Activated CD4-positive, alpha-beta memory T cell treated with anti-CD3 and anti-CD28 coated beads for 36 hours (primary cell): ENCODE data around the gene FAM174B. TPM values are rescaled to one million over a fixed set of nuclear protein-coding genes. Genes with fewer than 3 reads are reported as not detected.
A peak's percentile ranks its signal among the peaks of the same experiment; 100 is the strongest.

Experiments
- CTCF ChIA-PET: fragments of 350-600 bp; sonication (Branson Sonifier 250); formaldehyde crosslinking; loops from one replicate; lab custom pipeline; 2021; ENCODE audit warnings: antibody characterized with exemption, inconsistent platforms; lab: Charles Lee
- POLR2A ChIA-PET: fragments of 350-600 bp; sonication (Branson Sonifier 250); formaldehyde crosslinking; loops from one replicate; lab custom pipeline; 2021; ENCODE audit warnings: antibody characterized with exemption; lab: Charles Lee
- DNase-seq: peaks from one replicate; pipeline ENCODE4 v3.0.0-alpha.2; 2020
- H3K27ac Mint-ChIP-seq: one replicate; pipeline ENCODE4 v1.8.0; 2021; ENCODE audit warnings: mixed read lengths
- H3K27me3 Mint-ChIP-seq: one replicate; pipeline ENCODE4 v1.8.0; 2021; ENCODE audit warnings: mixed read lengths
- H3K36me3 Mint-ChIP-seq: one replicate; pipeline ENCODE4 v1.8.0; 2021; ENCODE audit warnings: mixed read lengths
- H3K4me1 Mint-ChIP-seq: one replicate; pipeline ENCODE4 v1.8.0; 2021; ENCODE audit warnings: low read depth, mixed read lengths
- H3K4me3 Mint-ChIP-seq: one replicate; pipeline ENCODE4 v1.8.0; 2021; ENCODE audit warnings: mild to moderate bottlenecking, mixed read lengths
- H3K9me3 Mint-ChIP-seq: one replicate; pipeline ENCODE4 v1.8.0; 2021; ENCODE audit warnings: mixed read lengths
- intact Hi-C: fragments of 100-400 bp; cut with micrococcal nuclease; formaldehyde crosslinking; loops from one replicate; pipeline ENCODE4 v1.15.1; 2023
- total RNA-seq, 2 experiments: library from RNA; stranded (reverse); gene quantifications; one replicate each; pipeline ENCODE4 v1.2.3, GENCODE V29; 2021

Gene FAM174B
- total RNA-seq, 2 experiments from 2014 or later: 5.0 to 7.7 TPM

DNA sequence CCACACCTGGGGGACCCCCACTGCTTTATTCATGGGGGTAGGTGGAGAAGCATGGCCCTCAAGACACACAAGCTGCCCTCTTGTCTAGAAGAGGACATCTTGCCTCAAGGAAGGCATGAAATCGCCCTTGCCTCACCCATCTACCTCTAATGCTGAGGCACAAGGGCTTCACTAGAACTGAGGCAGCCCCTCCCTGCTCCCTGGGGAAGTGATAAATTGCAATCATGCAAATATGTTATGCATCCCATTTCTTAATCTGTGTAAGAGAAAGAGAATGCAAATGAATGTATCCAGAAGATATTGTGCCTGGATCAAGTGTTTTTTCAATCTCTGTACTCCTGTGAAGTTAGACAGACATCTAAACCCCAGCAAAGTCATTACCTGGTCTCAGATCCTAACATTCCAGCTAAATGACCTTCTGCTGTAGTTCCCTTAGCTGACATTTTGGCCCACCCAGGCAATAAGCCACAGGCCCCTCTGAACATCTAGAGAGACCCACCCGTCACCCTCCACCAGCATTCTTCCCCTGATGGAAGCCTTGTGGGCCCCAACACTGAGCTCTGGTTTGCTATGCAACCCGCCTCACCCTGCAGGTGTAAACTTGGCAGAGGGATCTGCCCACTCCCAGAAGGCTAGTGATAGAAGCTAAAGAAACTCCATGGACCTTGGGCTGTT, 53.8 kb downstream of the FAM174B start:
- Mint-ChIP-seq H3K27me3 (peaks cover 9% of the 10 kb centered on the region), H3K9me3 (no peaks in the 10 kb centered on the region), H3K36me3 (no peaks in the 10 kb centered on the region), H3K4me1 (peaks cover 8% of the 10 kb centered on the region), H3K27ac (no peak overlapping the region), H3K4me3 (no peak overlapping the region)
- no peak for DNase-seq
- CTCF ChIA-PET: no interaction called here
- POLR2A ChIA-PET: no interaction called here
- intact Hi-C loops: no loop called here

DNA sequence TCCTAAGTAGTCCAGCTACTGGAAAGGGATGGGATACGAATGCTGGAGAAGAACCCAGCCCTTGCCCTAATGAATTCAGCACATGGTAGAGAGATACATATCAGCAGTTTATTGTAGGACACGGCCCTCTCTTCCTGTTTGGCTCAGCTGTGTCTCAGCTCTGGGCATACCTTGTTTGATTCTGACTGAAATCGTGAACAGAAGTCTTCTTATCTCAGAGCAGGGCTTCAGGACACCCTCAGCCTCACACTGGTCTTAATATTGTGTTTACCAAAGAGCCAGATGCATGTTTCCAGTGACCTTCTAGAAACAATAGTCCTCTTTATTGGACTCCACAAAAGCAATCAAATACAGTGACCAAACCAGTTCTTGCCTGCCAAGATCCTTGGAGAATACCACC, 54.7 kb downstream of the FAM174B start:
- H3K4me1 Mint-ChIP-seq: peaks cover 8% of the 10 kb centered on the region
- ChIA-PET CTCF (interaction anchor here (0.5 kb wide), 1 partner anchor 62 kb away, joined by 3 read pairs; no protein-coding TSS in a partner anchor), POLR2A (no interaction called here)
- DNase-seq: no peak
- H3K27ac Mint-ChIP-seq: no peak overlapping the region
- no peak overlapping the region for H3K4me3 Mint-ChIP-seq
- peaks cover 15% of the 10 kb centered on the region for H3K27me3 Mint-ChIP-seq
- H3K9me3 Mint-ChIP-seq: no peaks in the 10 kb centered on the region
- intact Hi-C loops: no loop called here
- no peaks in the 10 kb centered on the region for H3K36me3 Mint-ChIP-seq

DNA sequence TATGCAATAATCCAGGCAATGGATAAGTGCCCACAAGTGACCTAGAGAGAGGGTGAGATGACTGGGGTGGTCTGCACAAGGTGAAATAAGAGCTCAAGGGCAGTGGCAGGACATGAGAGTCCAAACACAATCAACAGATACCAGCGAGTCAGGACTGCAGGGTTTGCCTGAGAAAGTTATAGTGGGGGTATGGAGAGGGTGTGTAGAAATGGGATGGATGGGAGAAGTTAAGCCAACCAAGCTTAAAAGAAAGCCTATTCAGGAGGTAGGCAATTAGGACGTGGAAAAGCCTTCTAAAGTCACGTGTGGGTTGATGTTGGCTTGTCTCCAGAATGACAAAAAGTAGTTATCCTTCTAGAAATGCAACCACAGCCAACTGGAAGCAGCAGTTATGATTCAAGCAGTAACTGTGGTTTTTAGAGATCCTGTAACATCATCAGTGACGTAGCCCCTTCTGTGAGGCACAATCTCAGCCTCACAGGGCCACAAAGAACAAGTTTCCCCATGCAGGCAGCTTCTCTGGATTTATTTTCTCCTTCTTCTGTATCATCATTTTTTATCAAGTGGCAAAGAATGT, 56.1 kb downstream of the FAM174B start:
- Mint-ChIP-seq H3K4me1 (peaks cover 8% of the 10 kb centered on the region), H3K36me3 (no peaks in the 10 kb centered on the region), H3K4me3 (no peak overlapping the region), H3K27ac (no peak overlapping the region), H3K27me3 (peaks cover 22% of the 10 kb centered on the region), H3K9me3 (no peaks in the 10 kb centered on the region)
- intact Hi-C loops: loop anchor here (1.0 kb wide), 1 partner anchor 26 kb away; no protein-coding TSS in a partner anchor
- peak; percentile 18 for DNase-seq
- ChIA-PET POLR2A (no interaction called here), CTCF (interaction anchor here (1.1 kb wide), 1 partner anchor 13 kb away, joined by 4 read pairs; no protein-coding TSS in a partner anchor)

DNA sequence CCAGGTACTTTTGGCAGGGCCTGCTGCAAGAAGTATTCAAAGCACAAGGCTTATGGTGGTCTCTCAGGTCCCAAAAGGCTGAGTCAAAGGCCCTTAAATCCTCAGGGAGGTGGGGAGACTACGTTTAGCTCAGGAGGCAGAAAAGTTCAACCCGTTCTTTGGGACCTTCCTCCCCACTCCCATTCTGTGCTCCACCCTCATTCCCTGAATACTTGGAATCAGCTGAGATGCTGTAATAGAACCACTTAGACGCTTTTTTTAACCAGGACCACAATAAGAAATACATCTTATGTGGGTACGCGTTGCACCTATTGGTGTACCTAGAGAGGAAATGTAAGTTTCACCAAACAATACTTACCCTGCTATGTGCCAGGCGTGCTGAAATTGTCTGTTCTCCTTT, 58.0 kb downstream of the FAM174B start:
- H3K9me3 Mint-ChIP-seq: no peaks in the 10 kb centered on the region
- H3K4me1 Mint-ChIP-seq: peaks cover 8% of the 10 kb centered on the region
- H3K27me3 Mint-ChIP-seq: peaks cover 32% of the 10 kb centered on the region
- no peaks in the 10 kb centered on the region for H3K36me3 Mint-ChIP-seq
- POLR2A ChIA-PET: no interaction called here
- CTCF ChIA-PET: no interaction called here
- no peak for DNase-seq
- H3K4me3 Mint-ChIP-seq: no peak overlapping the region
- intact Hi-C loops: no loop called here
- H3K27ac Mint-ChIP-seq: no peak overlapping the region

DNA sequence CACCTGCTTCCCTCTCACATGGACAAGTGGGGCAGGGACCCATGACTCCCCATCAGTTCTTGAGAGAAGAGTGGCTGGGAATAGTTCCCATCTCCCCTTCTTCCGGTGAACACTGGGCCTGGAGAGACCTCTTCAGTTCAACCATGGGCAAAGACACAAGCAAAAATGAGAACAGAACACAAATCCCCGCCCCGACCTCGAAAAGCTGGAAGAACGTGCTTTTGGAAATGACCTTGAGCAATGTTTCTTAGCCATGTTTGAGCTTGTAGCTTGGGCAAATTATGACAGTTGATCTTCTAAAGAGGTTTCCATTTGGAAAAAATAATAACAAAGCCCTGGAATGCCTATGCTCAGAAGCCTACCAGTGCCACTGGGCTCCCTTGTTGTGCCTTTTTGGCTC, 59.0 kb downstream of the FAM174B start:
- intact Hi-C loops: no loop called here
- H3K36me3 Mint-ChIP-seq: no peaks in the 10 kb centered on the region

DNA sequence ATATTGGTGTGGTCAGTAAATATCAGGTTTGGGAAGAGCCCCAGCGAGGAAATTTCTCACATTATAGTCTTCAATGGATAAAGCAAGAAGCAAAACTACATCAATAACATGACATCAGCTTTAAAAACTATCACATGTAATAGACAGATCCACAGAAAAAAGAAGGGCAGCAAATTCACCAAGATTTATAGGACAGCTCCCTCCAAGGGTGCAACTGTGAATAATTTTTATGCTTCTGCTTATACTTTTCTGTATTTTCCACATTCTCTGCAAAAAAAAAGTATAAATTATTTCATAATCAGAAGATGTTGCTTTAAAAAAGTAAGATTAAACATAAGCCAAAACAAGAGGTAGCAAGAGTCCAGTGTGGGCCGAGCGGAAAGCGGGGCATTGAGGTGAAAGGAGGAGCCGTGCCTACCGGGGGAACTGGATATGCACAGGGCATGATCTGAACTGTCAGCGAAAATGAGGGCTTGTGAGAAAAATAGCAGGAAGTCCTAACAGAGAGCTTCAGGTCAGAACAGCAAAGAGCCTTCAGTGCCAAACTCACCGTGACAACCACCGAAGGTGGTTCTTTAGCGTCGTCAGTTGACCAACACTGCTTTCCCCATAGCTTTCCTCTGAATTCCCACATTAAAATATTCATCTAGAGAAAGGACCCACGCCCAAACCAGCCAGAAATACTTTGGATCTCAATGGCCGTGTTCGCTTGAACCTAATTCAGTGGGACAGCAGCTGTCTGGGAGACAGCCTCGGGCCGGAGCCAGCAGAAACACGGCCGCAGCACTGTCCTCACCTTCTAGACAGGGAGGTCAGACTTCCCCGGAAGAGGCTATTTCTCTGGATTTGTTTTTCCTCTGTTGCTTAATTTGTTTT, 59.8 kb downstream of the FAM174B start:
- no peak for DNase-seq
- no peak overlapping the region for H3K4me3 Mint-ChIP-seq
- peaks cover 8% of the 10 kb centered on the region for H3K4me1 Mint-ChIP-seq
- CTCF ChIA-PET: interaction anchor here (1.5 kb wide), 1 partner anchor 119 kb away, joined by 4 read pairs; no protein-coding TSS in a partner anchor
- no peak overlapping the region for H3K27ac Mint-ChIP-seq
- no peaks in the 10 kb centered on the region for H3K36me3 Mint-ChIP-seq
- H3K27me3 Mint-ChIP-seq: peaks cover 32% of the 10 kb centered on the region
- POLR2A ChIA-PET: no interaction called here
- intact Hi-C loops: no loop called here
- no peaks in the 10 kb centered on the region for H3K9me3 Mint-ChIP-seq

More for the DNA sequence above, 59.0 kb downstream of the FAM174B start:
- ChIA-PET POLR2A (no interaction called here), CTCF (no interaction called here)
- H3K27me3 Mint-ChIP-seq: peaks cover 32% of the 10 kb centered on the region
- H3K4me3 Mint-ChIP-seq: no peak overlapping the region
- peaks cover 8% of the 10 kb centered on the region for H3K4me1 Mint-ChIP-seq
- no peak for DNase-seq
- no peak overlapping the region for H3K27ac Mint-ChIP-seq
- H3K9me3 Mint-ChIP-seq: no peaks in the 10 kb centered on the region

DNA sequence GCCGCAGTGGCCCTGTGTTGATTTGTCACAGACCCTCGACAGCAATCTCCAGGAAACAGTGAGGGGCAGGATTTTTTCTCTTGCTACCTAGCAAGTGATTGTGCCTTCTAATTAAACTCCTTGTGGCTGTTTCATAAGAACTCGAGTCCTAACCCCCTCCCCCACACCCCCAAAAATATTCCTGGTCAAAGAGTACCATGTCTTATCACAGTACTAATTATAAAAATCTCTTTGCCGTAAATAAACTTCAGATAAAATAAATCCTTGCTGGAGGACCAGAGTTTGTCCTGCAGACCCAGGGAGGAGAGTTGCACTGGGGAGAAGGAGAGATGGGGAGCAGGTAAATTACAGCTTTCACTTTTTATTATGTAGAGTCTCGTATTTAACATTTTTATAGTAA, 64.3 kb downstream of the FAM174B start:
- intact Hi-C loops: no loop called here
- no peak for DNase-seq

DNA sequence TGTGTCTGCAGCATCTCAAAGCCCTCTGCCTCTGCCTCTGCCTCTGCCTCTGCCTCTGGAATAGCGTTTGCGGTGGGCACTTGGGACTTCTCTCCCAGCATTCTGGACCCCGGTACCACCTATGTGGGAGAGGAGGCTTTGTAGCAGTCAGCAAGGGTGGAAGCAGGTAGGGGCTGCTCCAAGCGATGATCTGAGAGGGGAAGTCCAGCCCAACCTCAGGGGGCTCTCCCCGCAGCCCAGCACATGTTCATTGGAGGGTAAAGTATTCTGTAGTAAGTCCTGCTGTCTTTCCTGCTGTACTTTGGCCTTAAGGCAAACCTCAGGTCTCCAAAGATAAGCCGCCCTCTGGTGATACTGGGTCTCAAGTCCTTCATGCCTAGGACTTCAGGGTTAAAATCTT, 68.6 kb downstream of the FAM174B start:
- intact Hi-C loops: no loop called here
- CTCF ChIA-PET: no interaction called here
- Mint-ChIP-seq H3K27me3 (peaks cover 2% of the 10 kb centered on the region), H3K4me1 (no peaks in the 10 kb centered on the region), H3K36me3 (no peaks in the 10 kb centered on the region), H3K9me3 (no peaks in the 10 kb centered on the region), H3K27ac (no peak overlapping the region), H3K4me3 (no peak overlapping the region)
- POLR2A ChIA-PET: no interaction called here
- DNase-seq: no peak

More for the DNA sequence above, 64.3 kb downstream of the FAM174B start:
- Mint-ChIP-seq H3K9me3 (no peaks in the 10 kb centered on the region), H3K27ac (no peak overlapping the region), H3K27me3 (peaks cover 21% of the 10 kb centered on the region), H3K4me3 (no peak overlapping the region), H3K4me1 (no peaks in the 10 kb centered on the region), H3K36me3 (no peaks in the 10 kb centered on the region)
- POLR2A ChIA-PET: no interaction called here
- CTCF ChIA-PET: no interaction called here

DNA sequence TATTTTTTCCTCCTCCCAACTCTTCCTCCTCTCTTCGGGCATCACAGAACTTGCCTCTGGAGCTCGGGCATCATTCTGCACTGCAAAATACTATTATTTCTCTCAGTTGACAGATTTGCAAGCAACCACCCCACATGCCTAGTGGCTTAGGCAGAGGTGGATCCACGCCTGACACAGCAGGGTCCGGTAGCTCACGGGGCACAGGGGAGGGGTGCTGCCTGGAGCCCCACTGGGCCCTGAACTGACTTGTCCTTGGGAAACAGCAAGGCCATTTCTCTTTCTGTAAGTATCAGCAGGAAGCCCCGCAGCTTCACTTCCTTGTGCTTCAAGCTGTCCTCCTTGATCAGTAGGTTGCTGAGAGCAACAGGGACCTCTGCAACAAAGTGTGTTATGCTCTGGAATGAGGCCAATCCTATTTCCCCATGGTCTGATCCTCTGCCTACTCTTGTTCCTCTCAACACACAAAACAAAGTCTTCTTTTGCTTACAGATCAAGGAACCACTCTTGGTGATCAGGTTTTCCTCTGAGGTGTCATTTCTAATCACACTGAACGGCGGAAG, 69.1 kb downstream of the FAM174B start:
- Mint-ChIP-seq H3K9me3 (no peaks in the 10 kb centered on the region), H3K4me1 (no peaks in the 10 kb centered on the region), H3K4me3 (no peak overlapping the region), H3K27me3 (peaks cover 2% of the 10 kb centered on the region), H3K36me3 (no peaks in the 10 kb centered on the region), H3K27ac (no peak overlapping the region)
- intact Hi-C loops: no loop called here
- CTCF ChIA-PET: no interaction called here
- POLR2A ChIA-PET: no interaction called here
- DNase-seq: no peak

DNA sequence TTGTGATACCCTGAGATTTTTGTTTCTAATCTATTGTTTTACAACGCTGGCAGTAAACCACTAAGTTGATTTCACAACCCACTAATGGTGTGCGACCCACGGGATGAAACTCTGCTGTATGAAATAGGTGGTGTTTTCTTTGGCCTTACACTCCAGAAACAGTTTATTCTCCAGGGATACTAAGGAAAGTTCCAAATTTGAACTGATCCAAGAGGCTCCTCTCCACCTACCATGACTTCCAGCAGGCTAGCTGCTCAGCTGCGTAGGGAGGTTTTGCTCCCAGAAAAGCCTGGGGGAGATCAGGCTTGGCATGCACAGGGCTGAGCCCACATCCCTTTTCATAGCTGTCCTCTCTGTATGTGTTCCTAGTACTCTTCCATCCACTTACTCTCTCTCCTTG, 71.5 kb downstream of the FAM174B start:
- no peaks in the 10 kb centered on the region for H3K9me3 Mint-ChIP-seq
- no peaks in the 10 kb centered on the region for H3K4me1 Mint-ChIP-seq
- H3K36me3 Mint-ChIP-seq: no peaks in the 10 kb centered on the region
- ChIA-PET CTCF (no interaction called here), POLR2A (no interaction called here)
- DNase-seq: no peak
- no peak overlapping the region for H3K27ac Mint-ChIP-seq
- H3K27me3 Mint-ChIP-seq: peaks cover 4% of the 10 kb centered on the region
- intact Hi-C loops: no loop called here
- no peak overlapping the region for H3K4me3 Mint-ChIP-seq

DNA sequence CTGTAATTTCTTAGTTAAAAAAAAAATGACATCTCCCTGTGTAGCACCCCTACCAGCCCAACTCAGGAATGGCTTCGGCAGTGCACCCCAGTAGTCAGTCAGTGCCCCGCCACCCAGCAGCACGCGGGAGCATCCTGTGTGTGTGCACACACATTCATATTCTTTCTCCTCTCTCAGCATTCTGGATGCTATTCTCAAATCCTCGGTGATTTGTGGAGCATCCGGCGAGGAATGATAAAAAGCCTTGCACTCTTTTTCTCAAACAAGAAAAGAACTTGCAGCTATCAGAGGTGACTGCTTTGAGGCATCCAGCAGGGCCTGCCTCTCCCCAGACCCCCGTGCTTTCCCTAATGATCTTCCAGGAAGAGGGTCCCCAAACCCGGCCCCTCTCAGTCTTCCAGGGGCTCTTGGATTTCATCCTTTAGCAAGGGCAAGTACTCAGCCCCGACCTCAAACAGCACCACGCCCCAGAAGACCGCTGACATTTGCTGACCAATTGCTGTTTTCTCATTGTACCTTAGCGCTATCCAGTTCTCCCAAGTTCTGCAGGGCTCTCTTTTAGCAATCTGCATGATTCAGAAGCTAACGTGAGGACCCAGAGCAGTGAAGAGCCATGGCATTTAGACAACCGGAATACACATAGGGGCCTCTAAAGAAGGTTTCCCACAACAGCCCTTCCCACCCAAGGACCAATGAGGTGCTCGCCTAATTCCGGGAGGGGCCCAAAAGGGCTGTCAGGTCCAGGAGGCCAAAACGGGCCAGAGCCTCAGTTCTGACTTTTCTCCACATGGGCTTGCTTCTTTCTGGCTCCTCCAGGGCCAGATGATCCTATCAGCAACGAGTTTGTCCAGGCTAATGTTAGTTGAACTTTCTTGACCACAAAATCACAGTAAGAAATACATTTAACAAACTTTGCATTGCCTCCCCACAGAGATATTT, 72.2 kb downstream of the FAM174B start:
- Mint-ChIP-seq H3K4me1 (no peaks in the 10 kb centered on the region), H3K4me3 (no peak overlapping the region), H3K27ac (no peak overlapping the region), H3K9me3 (no peaks in the 10 kb centered on the region), H3K36me3 (no peaks in the 10 kb centered on the region), H3K27me3 (peaks cover 4% of the 10 kb centered on the region)
- intact Hi-C loops: no loop called here
- POLR2A ChIA-PET: no interaction called here
- CTCF ChIA-PET: no interaction called here
- DNase-seq: no peak
